Panc1 (cell line): ENCODE measurements around the gene GALNT9.

Experiments used
- POLR2AphosphoS5 ChIP-seq: IDR thresholded peaks from 2 replicates; pipeline ENCODE4 v1.6.1; 2012; ENCODE audit warnings: mild to moderate bottlenecking, low read depth, low read length, moderate library complexity
- TCF7L2 ChIP-seq: IDR thresholded peaks from 2 replicates; pipeline ENCODE4 v1.6.1; 2011; ENCODE audit warnings: mild to moderate bottlenecking, low read depth, low read length, inconsistent platforms
- TF ChIP-seq, protein P1 (sequence below): fragments of 450-650 bp; IDR thresholded peaks from 2 replicates; pipeline ENCODE4 v1.5.1; 2017; ENCODE audit warnings: mild to moderate bottlenecking
- TF ChIP-seq, protein P2 (sequence below), 2 experiments: IDR thresholded peaks; 2 replicates each; pipeline ENCODE4 v1.6.1; 2011 to 2012; ENCODE audit warnings: low read depth in 2 of 2, control low read depth in 1 of 2, low read length in 1 of 2, mild to moderate bottlenecking in 1 of 2, moderate library complexity in 1 of 2; ENCODE audit not compliant: insufficient read depth in 1 of 2

DNA sequence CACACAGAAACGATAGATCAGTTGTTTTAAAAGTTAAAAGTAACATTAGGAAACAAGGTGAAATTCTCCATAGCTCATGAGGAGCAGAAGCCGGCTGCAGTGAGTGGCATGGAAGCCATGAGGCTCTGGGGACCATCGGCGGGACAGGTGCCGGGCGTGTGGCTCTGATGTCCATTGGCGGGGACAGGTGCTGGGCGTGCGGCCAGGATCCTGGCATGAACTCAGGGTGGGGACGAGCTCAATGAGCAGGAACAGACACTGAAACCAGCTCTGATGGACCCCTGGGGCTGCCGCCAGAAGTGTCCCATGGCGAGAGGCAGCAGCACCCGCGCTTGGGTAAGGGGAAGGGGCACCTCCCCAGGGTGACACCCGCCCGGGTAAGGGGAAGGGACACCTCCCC is 110.1 kb downstream of the GALNT9 start:
- TF ChIP-seq, protein P1, sequence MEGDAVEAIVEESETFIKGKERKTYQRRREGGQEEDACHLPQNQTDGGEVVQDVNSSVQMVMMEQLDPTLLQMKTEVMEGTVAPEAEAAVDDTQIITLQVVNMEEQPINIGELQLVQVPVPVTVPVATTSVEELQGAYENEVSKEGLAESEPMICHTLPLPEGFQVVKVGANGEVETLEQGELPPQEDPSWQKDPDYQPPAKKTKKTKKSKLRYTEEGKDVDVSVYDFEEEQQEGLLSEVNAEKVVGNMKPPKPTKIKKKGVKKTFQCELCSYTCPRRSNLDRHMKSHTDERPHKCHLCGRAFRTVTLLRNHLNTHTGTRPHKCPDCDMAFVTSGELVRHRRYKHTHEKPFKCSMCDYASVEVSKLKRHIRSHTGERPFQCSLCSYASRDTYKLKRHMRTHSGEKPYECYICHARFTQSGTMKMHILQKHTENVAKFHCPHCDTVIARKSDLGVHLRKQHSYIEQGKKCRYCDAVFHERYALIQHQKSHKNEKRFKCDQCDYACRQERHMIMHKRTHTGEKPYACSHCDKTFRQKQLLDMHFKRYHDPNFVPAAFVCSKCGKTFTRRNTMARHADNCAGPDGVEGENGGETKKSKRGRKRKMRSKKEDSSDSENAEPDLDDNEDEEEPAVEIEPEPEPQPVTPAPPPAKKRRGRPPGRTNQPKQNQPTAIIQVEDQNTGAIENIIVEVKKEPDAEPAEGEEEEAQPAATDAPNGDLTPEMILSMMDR = no peak; the same call in 1 of the 2 replicates
- TF ChIP-seq, protein P2, sequence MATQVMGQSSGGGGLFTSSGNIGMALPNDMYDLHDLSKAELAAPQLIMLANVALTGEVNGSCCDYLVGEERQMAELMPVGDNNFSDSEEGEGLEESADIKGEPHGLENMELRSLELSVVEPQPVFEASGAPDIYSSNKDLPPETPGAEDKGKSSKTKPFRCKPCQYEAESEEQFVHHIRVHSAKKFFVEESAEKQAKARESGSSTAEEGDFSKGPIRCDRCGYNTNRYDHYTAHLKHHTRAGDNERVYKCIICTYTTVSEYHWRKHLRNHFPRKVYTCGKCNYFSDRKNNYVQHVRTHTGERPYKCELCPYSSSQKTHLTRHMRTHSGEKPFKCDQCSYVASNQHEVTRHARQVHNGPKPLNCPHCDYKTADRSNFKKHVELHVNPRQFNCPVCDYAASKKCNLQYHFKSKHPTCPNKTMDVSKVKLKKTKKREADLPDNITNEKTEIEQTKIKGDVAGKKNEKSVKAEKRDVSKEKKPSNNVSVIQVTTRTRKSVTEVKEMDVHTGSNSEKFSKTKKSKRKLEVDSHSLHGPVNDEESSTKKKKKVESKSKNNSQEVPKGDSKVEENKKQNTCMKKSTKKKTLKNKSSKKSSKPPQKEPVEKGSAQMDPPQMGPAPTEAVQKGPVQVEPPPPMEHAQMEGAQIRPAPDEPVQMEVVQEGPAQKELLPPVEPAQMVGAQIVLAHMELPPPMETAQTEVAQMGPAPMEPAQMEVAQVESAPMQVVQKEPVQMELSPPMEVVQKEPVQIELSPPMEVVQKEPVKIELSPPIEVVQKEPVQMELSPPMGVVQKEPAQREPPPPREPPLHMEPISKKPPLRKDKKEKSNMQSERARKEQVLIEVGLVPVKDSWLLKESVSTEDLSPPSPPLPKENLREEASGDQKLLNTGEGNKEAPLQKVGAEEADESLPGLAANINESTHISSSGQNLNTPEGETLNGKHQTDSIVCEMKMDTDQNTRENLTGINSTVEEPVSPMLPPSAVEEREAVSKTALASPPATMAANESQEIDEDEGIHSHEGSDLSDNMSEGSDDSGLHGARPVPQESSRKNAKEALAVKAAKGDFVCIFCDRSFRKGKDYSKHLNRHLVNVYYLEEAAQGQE (IDR thresholded peaks at IDR 0.05; ENCODE audit: insufficient read depth in 1 of 2, low read depth in 2 of 2, low read length in 1 of 2) = no peak
- TF ChIP-seq TCF7L2 = no peak
- no peak for TF ChIP-seq POLR2AphosphoS5
